Stimulated activated CD4-positive, alpha-beta T cell treated with anti-CD3 and anti-CD28 coated beads, TNF-alpha, amount 100 ng/mL, for 24 hours (primary cell): ENCODE results near the gene SAYSD1.

Experiments
- DNase-seq, 3 experiments: peaks; one replicate each; pipeline ENCODE4 v3.0.0-alpha.2; 2020; ENCODE audit warnings: low read depth in 3 of 3

The SAYSD1 gene

GRCh38 chr6:39079197-39080125, 35.5 kb downstream of the SAYSD1 start:
- no peak for DNase-seq

GRCh38 chr6:39078695-39079094, 36.3 kb downstream of the SAYSD1 start:
- no peak for DNase-seq

GRCh38 chr6:39077882-39078594, 36.9 kb downstream of the SAYSD1 start:
- DNase-seq = no peak

DNA sequence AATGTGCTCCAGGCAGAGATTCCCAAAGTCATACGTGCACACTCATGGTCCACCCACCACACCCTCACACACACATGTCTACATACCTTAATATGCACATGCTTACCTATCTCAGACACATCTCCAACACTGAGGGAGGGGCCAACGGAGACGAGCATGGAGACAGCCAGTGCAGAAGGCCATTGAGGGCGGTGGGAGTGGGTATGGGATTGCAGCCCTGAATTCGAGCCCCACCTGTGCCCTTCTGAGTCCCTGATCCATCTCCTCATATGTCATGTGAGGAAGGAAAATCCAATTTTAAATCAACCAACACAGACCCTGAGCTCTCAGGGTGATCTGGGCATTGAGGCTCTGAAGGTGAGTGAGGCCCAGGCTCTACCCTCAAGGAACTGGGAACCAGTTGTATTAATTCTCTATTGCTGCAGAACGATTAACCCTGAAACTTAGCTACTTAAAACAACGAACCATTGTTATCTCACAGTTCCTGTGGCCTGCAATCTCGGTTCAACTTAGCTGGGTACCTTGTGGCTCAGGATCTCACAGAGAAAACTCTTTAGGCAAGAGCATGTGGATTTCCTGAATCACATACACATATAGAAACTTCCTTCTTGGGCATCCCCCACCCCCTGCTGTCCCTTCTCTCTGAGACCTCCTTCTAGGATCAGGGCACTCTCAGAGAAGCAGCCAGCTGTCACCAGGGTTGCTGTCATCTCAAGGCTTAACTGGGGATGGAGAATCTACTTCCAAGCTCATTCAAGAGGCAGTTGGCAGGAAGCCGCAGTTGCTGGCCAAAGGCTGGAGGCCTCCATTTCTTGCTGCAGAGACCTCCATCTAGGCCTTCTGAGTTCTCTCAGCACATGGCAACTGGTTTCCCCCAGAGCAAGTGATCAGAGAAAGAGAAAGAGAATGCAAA, 38.1 kb downstream of the SAYSD1 start:
- no peak for DNase-seq

DNA sequence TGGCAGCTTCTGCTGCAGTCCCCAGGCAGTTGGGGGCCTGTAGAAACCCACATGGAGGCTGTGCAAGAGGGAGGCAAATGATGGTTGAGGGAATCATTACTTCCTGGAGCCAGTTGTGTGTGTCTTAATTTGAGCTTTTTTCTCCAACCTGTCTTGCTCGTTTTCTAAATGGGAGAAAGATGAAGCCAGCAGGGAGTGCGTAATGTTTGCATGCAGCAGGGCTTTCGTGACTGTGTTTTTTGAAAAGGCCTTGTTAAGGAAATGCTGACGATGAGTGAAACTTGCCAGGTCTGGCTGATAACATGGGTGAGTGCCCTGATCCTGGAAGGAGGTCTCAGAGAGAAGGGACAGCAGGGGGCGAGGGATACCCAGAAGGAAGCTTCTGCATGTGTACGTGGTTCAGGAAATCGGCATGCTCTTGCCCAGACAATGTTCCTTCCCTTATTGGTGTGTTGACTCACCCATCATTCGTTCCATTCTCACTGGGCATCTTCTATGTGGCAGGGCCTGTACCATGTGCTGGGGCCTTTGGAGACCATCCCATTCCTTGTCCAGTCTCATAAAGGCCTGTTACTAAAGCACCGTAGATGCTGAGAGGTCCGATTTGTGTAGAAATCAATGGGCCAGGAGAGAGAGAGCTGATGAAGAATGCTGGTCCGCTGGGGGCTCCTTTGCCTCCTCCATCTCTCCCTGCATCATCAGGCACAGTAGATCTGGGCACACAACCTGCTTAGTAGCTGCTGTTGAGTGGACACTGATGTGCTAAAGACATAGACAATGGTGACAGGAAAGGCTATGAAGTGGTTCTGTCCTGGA, 39.0 kb downstream of the SAYSD1 start:
- no peak for DNase-seq

- DNase-seq = no peak
Observed at GRCh38 chr6:39075010-39075686, 39.8 kb downstream of the SAYSD1 start.

GRCh38 chr6:39074486-39074885, 40.5 kb downstream of the SAYSD1 start:
- DNase-seq = no peak

DNA sequence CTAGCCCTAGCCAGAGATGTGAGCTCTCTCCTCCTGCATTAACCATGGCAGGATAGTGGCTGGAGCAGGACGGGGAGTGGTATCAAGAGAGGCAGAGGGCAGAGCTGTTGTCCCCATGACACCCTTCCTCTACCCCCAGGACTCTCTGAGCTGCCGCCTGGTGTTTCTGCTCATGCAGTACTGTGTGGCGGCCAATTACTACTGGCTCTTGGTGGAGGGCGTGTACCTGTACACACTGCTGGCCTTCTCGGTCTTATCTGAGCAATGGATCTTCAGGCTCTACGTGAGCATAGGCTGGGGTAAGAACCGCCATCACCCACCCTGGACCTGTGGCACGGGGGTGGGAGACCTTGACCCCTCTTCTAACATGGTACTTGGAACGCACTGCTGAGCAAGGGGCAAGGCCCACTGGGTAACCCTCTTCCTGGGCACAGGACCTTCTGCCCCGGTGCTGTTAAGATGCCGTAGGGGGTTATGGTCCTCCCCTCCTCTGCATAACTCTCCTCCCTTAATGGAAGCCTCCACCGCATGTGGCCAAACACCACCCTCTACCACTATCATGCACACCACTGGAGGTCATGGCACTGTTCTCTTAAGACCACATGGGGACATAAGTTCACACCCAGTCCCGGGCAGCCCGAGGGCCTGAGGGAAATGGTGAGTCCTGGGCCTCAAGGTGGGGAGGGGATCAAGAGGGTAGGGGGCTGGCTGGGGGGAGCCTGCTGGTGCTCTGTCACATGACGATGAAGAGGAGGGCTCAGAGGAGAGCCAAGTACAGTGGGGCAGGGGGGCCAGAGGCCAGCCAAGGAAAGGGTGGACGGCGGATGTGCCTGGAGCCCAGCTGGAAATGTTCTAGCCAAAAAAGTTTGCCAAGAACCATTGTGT, 41.3 kb downstream of the SAYSD1 start:
- DNase-seq = no peak

GRCh38 chr6:39072830-39073229, 42.2 kb downstream of the SAYSD1 start:
- DNase-seq = no peak

GRCh38 chr6:39068391-39068790, 46.6 kb downstream of the SAYSD1 start:
- no peak for DNase-seq

- no peak for DNase-seq
Observed at GRCh38 chr6:39065561-39065960, 49.4 kb downstream of the SAYSD1 start.

DNA sequence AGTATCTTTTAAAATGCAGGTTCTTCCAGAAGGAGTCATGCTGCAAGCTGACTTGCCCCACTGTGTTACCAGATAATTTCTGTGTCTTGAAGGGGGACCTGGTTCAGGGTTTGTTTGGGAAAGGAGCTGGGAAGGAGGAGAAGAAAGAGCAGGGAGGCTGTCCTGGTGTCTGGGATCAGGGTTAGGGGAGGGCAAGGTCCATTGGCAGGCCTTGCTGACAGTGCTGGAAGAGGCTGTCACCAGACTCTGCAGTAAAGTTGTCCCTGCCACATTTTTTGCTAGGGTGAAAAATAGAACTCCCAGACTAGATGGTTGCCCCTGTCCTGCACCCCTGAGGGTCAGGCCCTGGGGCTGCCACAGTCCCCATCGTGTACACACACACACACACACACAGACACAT, 51.5 kb downstream of the SAYSD1 start:
- no peak for DNase-seq

- DNase-seq = no peak
Observed at GRCh38 chr6:39062014-39062740, 52.8 kb downstream of the SAYSD1 start.

GRCh38 chr6:39061588-39061987, 53.4 kb downstream of the SAYSD1 start:
- no peak for DNase-seq

DNA sequence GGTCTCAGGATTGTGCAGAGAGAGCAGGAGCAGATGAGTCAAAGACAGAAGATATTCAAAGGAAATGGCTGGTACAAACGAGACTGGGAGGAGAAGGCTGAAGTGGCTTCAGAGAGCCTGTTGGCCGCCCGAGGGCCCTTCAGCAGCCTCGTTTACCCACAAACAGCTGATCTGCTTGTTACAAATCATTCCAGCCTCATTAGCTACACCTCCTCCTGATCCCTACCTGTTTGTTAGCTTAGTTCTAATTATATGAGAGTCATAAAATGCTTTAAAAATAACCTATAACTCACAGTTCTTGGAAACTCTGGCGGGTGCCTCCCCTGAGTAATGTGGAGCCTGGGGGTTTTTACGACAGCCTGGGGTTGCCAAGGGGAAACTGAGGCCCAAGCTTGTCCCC, 53.8 kb downstream of the SAYSD1 start:
- no peak for DNase-seq

- DNase-seq = no peak
Observed at GRCh38 chr6:39060467-39061160, 54.4 kb downstream of the SAYSD1 start.

- no peak for DNase-seq
Observed at GRCh38 chr6:39059496-39060310, 55.3 kb downstream of the SAYSD1 start.
